ENCODE data around the gene RAB40B. TPM values are rescaled to one million over a fixed set of nuclear protein-coding genes. Genes with fewer than 3 reads are reported as not detected.

The RAB40B gene
- total RNA-seq, 1 donor from 2014 or later, result 22.4 TPM

GRCh38 chr17:82605939-82606600 is 92.4 kb downstream of the RAB40B start:
- TF ChIP-seq, protein P1, sequence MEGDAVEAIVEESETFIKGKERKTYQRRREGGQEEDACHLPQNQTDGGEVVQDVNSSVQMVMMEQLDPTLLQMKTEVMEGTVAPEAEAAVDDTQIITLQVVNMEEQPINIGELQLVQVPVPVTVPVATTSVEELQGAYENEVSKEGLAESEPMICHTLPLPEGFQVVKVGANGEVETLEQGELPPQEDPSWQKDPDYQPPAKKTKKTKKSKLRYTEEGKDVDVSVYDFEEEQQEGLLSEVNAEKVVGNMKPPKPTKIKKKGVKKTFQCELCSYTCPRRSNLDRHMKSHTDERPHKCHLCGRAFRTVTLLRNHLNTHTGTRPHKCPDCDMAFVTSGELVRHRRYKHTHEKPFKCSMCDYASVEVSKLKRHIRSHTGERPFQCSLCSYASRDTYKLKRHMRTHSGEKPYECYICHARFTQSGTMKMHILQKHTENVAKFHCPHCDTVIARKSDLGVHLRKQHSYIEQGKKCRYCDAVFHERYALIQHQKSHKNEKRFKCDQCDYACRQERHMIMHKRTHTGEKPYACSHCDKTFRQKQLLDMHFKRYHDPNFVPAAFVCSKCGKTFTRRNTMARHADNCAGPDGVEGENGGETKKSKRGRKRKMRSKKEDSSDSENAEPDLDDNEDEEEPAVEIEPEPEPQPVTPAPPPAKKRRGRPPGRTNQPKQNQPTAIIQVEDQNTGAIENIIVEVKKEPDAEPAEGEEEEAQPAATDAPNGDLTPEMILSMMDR (IDR thresholded peaks at IDR 0.05; ENCODE audit: borderline replicate concordance), result no peak
- Histone ChIP-seq H3K4me3 (no peak overlapping the region), H3K27me3 (ENCODE audit: low read depth) (no peaks in the 10 kb centered on the region), H3K27ac (replicated peaks) (no peak overlapping the region), H3K4me1 (peaks cover 32% of the 10 kb centered on the region), H3K36me3 (peaks cover 48% of the 10 kb centered on the region), H3K9me3 (replicated peaks) (no peaks in the 10 kb centered on the region)
- intact Hi-C loops (cut with micrococcal nuclease), result no loop called here
- DNase-seq, result no peak

Small RNA genes within 50 kb of the gene (microRNA-seq; reads per million reads assigned to microRNA genes)
- not detected for gene MIR4525

Other genes with a start within 250 kb of the RAB40B start
- 23.8 TPM for gene CYBC1, start 247.9 kb downstream of the RAB40B start, total RNA-seq
- 69.2 TPM for gene NARF, start 240.0 kb downstream of the RAB40B start, total RNA-seq
- gene FOXK2, start 179.0 kb downstream of the RAB40B start, total RNA-seq, result 41.6 TPM
- gene WDR45B, start 50.3 kb downstream of the RAB40B start, total RNA-seq, result 41.4 TPM
- gene FN3KRP, start 18.0 kb upstream of the RAB40B start, total RNA-seq, result 13.6 TPM
- 79.1 TPM for gene FN3K, start 36.9 kb upstream of the RAB40B start, total RNA-seq
- gene TBCD, start 53.4 kb upstream of the RAB40B start, total RNA-seq, result 48.0 TPM
- not detected for gene ZNF750, start 141.3 kb upstream of the RAB40B start, total RNA-seq